Hepatocyte (in vitro differentiated cells): ENCODE results near the gene AGAP1. TPM values are rescaled to one million over a fixed set of nuclear protein-coding genes. Genes with fewer than 3 reads are reported as not detected.

Experiments used
- DNase-seq: peaks from one replicate; pipeline ENCODE4 v3.0.0-alpha.2; 2016; ENCODE audit warnings: low spot score
- H2AFZ ChIP-seq: fragments of 200-600 bp; sonication (generic); 2 replicates; pipeline ENCODE4 v1.6.0; 2016; ENCODE audit warnings: antibody characterized with exemption, mild to moderate bottlenecking
- H3K27ac ChIP-seq: fragments of 200-600 bp; sonication (generic); 2 replicates; pipeline ENCODE4 v1.5.1; 2016; ENCODE audit warnings: mild to moderate bottlenecking
- H3K27me3 ChIP-seq: fragments of 200-600 bp; sonication (generic); 2 replicates; pipeline ENCODE4 v1.6.1; 2016
- H3K36me3 ChIP-seq: fragments of 200-600 bp; sonication (generic); replicated peaks from 2 replicates; pipeline ENCODE4 v1.5.1; 2016; ENCODE audit warnings: low read depth; ENCODE audit not compliant: insufficient read depth
- H3K4me1 ChIP-seq: fragments of 200-600 bp; sonication (generic); 2 replicates; pipeline ENCODE4 v1.5.1; 2016; ENCODE audit warnings: mild to moderate bottlenecking, moderate library complexity; ENCODE audit not compliant: insufficient read depth
- H3K4me2 ChIP-seq: fragments of 200-600 bp; sonication (generic); 2 replicates; pipeline ENCODE4 v1.6.0; 2016
- H3K4me3 ChIP-seq: fragments of 200-600 bp; sonication (generic); 2 replicates; pipeline ENCODE4 v1.5.1; 2016; ENCODE audit warnings: mild to moderate bottlenecking
- H3K79me2 ChIP-seq: fragments of 200-600 bp; sonication (generic); 2 replicates; pipeline ENCODE4 v1.6.0; 2017; ENCODE audit warnings: mild to moderate bottlenecking
- H3K9me2 ChIP-seq: fragments of 200-600 bp; sonication (generic); replicated peaks from 2 replicates; pipeline ENCODE4 v1.6.0; 2017; ENCODE audit warnings: mild to moderate bottlenecking; ENCODE audit not compliant: insufficient read depth
- H3K9me3 ChIP-seq: fragments of 200-600 bp; sonication (generic); 2 replicates; pipeline ENCODE4 v1.5.1; 2016; ENCODE audit warnings: low read depth, mild to moderate bottlenecking
- H4K20me1 ChIP-seq: fragments of 200-600 bp; sonication (generic); 2 replicates; pipeline ENCODE4 v1.6.0; 2016; ENCODE audit warnings: mild to moderate bottlenecking; ENCODE audit not compliant: insufficient read depth, poor library complexity, severe bottlenecking
- EZH2 ChIP-seq: fragments of 200-600 bp; sonication (generic); IDR thresholded peaks from 2 replicates; pipeline ENCODE4 v1.6.1; 2016; ENCODE audit warnings: antibody characterized with exemption, mild to moderate bottlenecking, borderline replicate concordance
- EZH2phosphoT487 ChIP-seq: fragments of 200-600 bp; sonication (generic); IDR thresholded peaks from one replicate; pipeline ENCODE4 v1.6.1; 2018; ENCODE audit warnings: antibody characterized with exemption, mild to moderate bottlenecking, low read depth, moderate library complexity; ENCODE audit not compliant: unreplicated experiment, severe bottlenecking
- WGBS: methylation state at CpG from one replicate; pipeline ENCODE4 v1.1.6; 2016; ENCODE audit warnings: low lambda C conversion rate; ENCODE audit errors: missing lambda C conversion rate; 5-methylcytosine and 5-hydroxymethylcytosine counted together
- polyA plus RNA-seq: library from polyadenylated mRNA; unstranded; fragments of >200 nt; fragmentation: Nextera tagmentation; extraction: Ambion mirVana; gene quantifications from 2 replicates; pipeline ENCODE4 v1.2.1, GENCODE V29; 2016
- total RNA-seq: library from RNA; depleted of rRNA; stranded (reverse); fragments of >200 nt; gene quantifications from 2 replicates; pipeline ENCODE4 v1.2.3, GENCODE V29; 2014
- TF ChIP-seq, protein P1 (sequence below): fragments of 200-600 bp; sonication (generic); IDR thresholded peaks from 2 replicates; pipeline ENCODE4 v1.5.1; 2016; ENCODE audit warnings: antibody characterized with exemption, mild to moderate bottlenecking; ENCODE audit not compliant: poor library complexity

AGAP1 gene
- total and polyA plus RNA-seq, 2 experiments from 2014 or later, result 12.1 to 20.0 TPM

- Histone ChIP-seq H3K4me1 (peaks cover under 1% of the 10 kb centered on the region), H3K27me3 (no peaks in the 10 kb centered on the region), H3K9me3 (no peaks in the 10 kb centered on the region), H4K20me1 (peaks cover 18% of the 10 kb centered on the region), H3K9me2 (no peaks in the 10 kb centered on the region), H3K27ac (no peak overlapping the region), H3K79me2 (peaks cover 70% of the 10 kb centered on the region), H3K4me3 (no peak overlapping the region), H3K4me2 (no peak overlapping the region), H3K36me3 (no peaks in the 10 kb centered on the region), H2AFZ (no peak overlapping the region)
- no peak for DNase-seq
- 94% methylated on average over 7 of the region's 7 CpGs for WGBS
- TF ChIP-seq EZH2, result no peak
- TF ChIP-seq, protein P1, sequence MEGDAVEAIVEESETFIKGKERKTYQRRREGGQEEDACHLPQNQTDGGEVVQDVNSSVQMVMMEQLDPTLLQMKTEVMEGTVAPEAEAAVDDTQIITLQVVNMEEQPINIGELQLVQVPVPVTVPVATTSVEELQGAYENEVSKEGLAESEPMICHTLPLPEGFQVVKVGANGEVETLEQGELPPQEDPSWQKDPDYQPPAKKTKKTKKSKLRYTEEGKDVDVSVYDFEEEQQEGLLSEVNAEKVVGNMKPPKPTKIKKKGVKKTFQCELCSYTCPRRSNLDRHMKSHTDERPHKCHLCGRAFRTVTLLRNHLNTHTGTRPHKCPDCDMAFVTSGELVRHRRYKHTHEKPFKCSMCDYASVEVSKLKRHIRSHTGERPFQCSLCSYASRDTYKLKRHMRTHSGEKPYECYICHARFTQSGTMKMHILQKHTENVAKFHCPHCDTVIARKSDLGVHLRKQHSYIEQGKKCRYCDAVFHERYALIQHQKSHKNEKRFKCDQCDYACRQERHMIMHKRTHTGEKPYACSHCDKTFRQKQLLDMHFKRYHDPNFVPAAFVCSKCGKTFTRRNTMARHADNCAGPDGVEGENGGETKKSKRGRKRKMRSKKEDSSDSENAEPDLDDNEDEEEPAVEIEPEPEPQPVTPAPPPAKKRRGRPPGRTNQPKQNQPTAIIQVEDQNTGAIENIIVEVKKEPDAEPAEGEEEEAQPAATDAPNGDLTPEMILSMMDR, result no peak
- TF ChIP-seq EZH2phosphoT487, result no peak
These were observed 88.9 kb downstream of the AGAP1 start for GRCh38 chr2:235582729-235583128.

- H3K9me3 ChIP-seq, result no peaks in the 10 kb centered on the region
- 94% methylated on average over 6 of the region's 6 CpGs for WGBS
- H3K79me2 ChIP-seq, result peaks cover 66% of the 10 kb centered on the region
These were observed 89.3 kb downstream of the AGAP1 start for GRCh38 chr2:235583144-235583543.

DNA sequence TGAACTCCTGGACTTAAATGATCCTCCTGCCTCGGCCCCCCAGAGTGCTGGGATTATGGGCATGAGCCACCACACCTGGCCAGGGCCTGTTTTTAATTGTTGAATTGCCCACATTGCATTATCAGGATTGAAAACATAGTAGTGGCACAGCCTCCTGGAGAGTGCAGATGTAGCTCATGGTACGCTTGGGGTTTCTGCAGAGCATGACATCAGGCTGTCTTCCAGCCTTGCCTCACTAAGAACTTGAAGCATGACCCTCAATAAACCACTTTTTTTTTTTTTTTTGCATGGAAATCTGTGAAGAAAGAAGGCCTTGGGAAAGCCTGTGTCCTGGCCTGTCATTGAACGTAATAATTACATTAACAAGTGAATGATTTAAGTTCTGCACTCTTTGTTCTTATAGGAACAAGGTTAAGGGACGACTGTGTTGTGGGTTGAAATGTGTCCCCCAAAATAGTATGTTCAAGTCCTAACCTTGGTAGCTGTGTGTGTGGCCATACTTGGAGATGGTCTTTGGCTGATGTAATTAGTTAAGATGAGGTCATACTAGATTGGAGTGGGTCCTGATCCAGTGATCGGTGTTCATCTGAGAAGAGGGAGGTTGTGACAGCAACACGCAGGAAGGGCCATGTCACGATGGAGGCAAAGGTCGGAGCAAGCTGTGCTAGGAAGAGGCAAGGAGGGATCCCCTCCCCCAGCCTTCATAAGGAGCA is 90.2 kb downstream of the AGAP1 start:
- no peak overlapping the region for H3K4me3 ChIP-seq
- H3K9me3 ChIP-seq, result no peaks in the 10 kb centered on the region
- H3K4me1 ChIP-seq, result no peaks in the 10 kb centered on the region
- H3K27ac ChIP-seq, result no peak overlapping the region
- H3K79me2 ChIP-seq, result peaks cover 61% of the 10 kb centered on the region
- no peaks in the 10 kb centered on the region for H3K27me3 ChIP-seq
- no peak overlapping the region for H3K4me2 ChIP-seq
- no peaks in the 10 kb centered on the region for H3K36me3 ChIP-seq
- peaks cover 18% of the 10 kb centered on the region for H4K20me1 ChIP-seq
- no peaks in the 10 kb centered on the region for H3K9me2 ChIP-seq
- H2AFZ ChIP-seq, result no peak overlapping the region
- TF ChIP-seq, protein P1, result no peak
- TF ChIP-seq EZH2 (no peak), EZH2phosphoT487 (no peak)
- no peak for DNase-seq
- WGBS, result 88% methylated on average over 8 of the region's 8 CpGs

More at GRCh38 chr2:235583144-235583543, 89.3 kb downstream of the AGAP1 start:
- Histone ChIP-seq H3K4me2 (no peak overlapping the region), H3K4me3 (no peak overlapping the region), H3K27ac (no peak overlapping the region), H2AFZ (no peak overlapping the region), H4K20me1 (peaks cover 18% of the 10 kb centered on the region), H3K4me1 (no peaks in the 10 kb centered on the region), H3K9me2 (no peaks in the 10 kb centered on the region), H3K27me3 (no peaks in the 10 kb centered on the region), H3K36me3 (no peaks in the 10 kb centered on the region)
- TF ChIP-seq EZH2phosphoT487, result no peak
- TF ChIP-seq, protein P1, result no peak
- DNase-seq, result no peak

DNA sequence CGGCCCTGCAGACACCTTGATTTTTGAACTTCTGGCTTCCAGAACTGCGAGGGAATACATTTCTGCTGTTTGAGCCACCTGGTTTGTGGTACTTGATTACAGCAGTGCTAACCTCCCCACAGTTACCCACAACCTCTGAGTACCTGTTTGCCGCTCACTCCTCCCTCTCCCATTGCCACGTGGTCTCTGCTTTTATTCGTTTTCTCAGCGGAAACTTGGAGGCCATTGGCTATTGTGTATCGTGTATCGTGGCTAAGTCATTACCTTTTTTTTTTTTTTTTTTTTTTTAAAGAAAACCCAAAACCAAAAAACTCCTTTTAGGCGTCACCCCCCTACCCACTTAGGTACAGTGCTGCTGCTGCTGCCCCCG is 90.8 kb downstream of the AGAP1 start:
- WGBS, result 91% methylated on average over 10 of the region's 10 CpGs
- H3K27me3 ChIP-seq, result no peaks in the 10 kb centered on the region
- H3K79me2 ChIP-seq, result peaks cover 60% of the 10 kb centered on the region
- H3K27ac ChIP-seq, result no peak overlapping the region
- no peak overlapping the region for H3K4me2 ChIP-seq
- no peak overlapping the region for H2AFZ ChIP-seq
- no peak for DNase-seq
- TF ChIP-seq, protein P1, result no peak
- TF ChIP-seq EZH2phosphoT487 (no peak), EZH2 (no peak)
- H3K36me3 ChIP-seq, result no peaks in the 10 kb centered on the region
- H4K20me1 ChIP-seq, result peaks cover 18% of the 10 kb centered on the region
- H3K4me1 ChIP-seq, result no peaks in the 10 kb centered on the region
- no peak overlapping the region for H3K4me3 ChIP-seq
- no peaks in the 10 kb centered on the region for H3K9me2 ChIP-seq
- H3K9me3 ChIP-seq, result no peaks in the 10 kb centered on the region
